DMS53 treated with DMSO at 0.1 percent for 48 hours (cell line): ENCODE measurements around the gene RYR3.

Experiments
- DNase-seq: peaks from one replicate; lab custom pipeline; 2025; ENCODE audit not compliant: unreplicated experiment; lab: John Stamatoyannopoulos, UW

Gene RYR3

GRCh38 chr15:33445984-33446383 lies 135.2 kb downstream of the RYR3 start:
- DNase-seq, result no peak

- DNase-seq, result no peak
Measured at GRCh38 chr15:33448151-33448550, 137.4 kb downstream of the RYR3 start.

GRCh38 chr15:33448961-33449606 lies 138.3 kb downstream of the RYR3 start:
- no peak for DNase-seq

- DNase-seq, result no peak
Measured at GRCh38 chr15:33449810-33450209, 139.0 kb downstream of the RYR3 start.

GRCh38 chr15:33451385-33451784 lies 140.6 kb downstream of the RYR3 start:
- no peak for DNase-seq

- DNase-seq, result no peak
Measured at GRCh38 chr15:33453761-33454160, 143.0 kb downstream of the RYR3 start.

- DNase-seq, result no peak
Measured at GRCh38 chr15:33454346-33454745, 143.6 kb downstream of the RYR3 start.

GRCh38 chr15:33454996-33455395 lies 144.2 kb downstream of the RYR3 start:
- no peak for DNase-seq

GRCh38 chr15:33458421-33458820 lies 147.7 kb downstream of the RYR3 start:
- no peak for DNase-seq

- DNase-seq, result no peak
Measured at GRCh38 chr15:33460166-33460805, 149.5 kb downstream of the RYR3 start.

- DNase-seq, result no peak
Measured at GRCh38 chr15:33461671-33462070, 150.9 kb downstream of the RYR3 start.

- DNase-seq, result no peak
Measured at GRCh38 chr15:33467146-33467815, 156.5 kb downstream of the RYR3 start.

GRCh38 chr15:33467816-33468163 lies 157.0 kb downstream of the RYR3 start:
- DNase-seq, result no peak

- no peak for DNase-seq
Measured at GRCh38 chr15:33468740-33469139, 158.0 kb downstream of the RYR3 start.

- DNase-seq, result no peak
Measured at GRCh38 chr15:33473005-33473404, 162.2 kb downstream of the RYR3 start.

GRCh38 chr15:33473714-33474113 lies 162.9 kb downstream of the RYR3 start:
- DNase-seq, result no peak

- DNase-seq, result no peak
Measured at GRCh38 chr15:33476076-33476475, 165.3 kb downstream of the RYR3 start.

GRCh38 chr15:33476908-33477307 lies 166.1 kb downstream of the RYR3 start:
- no peak for DNase-seq

GRCh38 chr15:33489335-33489734 lies 178.6 kb downstream of the RYR3 start:
- DNase-seq, result no peak

- DNase-seq, result no peak
Measured at GRCh38 chr15:33490703-33491102, 179.9 kb downstream of the RYR3 start.

GRCh38 chr15:33492434-33493052 lies 181.8 kb downstream of the RYR3 start:
- no peak for DNase-seq

GRCh38 chr15:33494306-33494705 lies 183.5 kb downstream of the RYR3 start:
- DNase-seq, result no peak
